Smooth muscle cell of the umbilical artery (primary cell): ENCODE measurements around the gene UGT1A7. TPM values are rescaled to one million over a fixed set of nuclear protein-coding genes. Genes with fewer than 3 reads are reported as not detected.

Source experiments
- total RNA-seq: library from RNA; depleted of rRNA; stranded (reverse); fragments of >200 nt; gene quantifications from 2 replicates; pipeline ENCODE4 v1.2.3, GENCODE V29; 2014

UGT1A7 gene
- total RNA-seq = not detected in 2 replicates

GRCh38 chr2:233681521-233682099, at the start of gene UGT1A7:
TSS of gene UGT1A7 (plus strand) at chr2:233681901. CDS start at chr2:233681938, 37 bp downstream.

GRCh38 chr2:233636306-233636705, 45.4 kb upstream of the UGT1A7 start, which contains the start of gene UGT1A10:
TSS of gene UGT1A10 (plus strand) at chr2:233636448. CDS start at chr2:233636523, 75 bp downstream.

GRCh38 chr2:233671290-233672161, 10.2 kb upstream of the UGT1A7 start, which contains the start of gene UGT1A9:
TSS of gene UGT1A9 (plus strand) at chr2:233671898. CDS start at chr2:233671935, 37 bp downstream.

GRCh38 chr2:233692648-233693047, 10.9 kb downstream of the UGT1A7 start, which contains the start of gene UGT1A6:
TSS of gene UGT1A6 (plus strand) at chr2:233692890. CDS start at chr2:233693005, 115 bp downstream.

GRCh38 chr2:233712611-233713261, 31.0 kb downstream of the UGT1A7 start, which contains the start of gene UGT1A5:
TSS of gene UGT1A5 (plus strand) at chr2:233712907. CDS start at chr2:233712992, 85 bp downstream.

GRCh38 chr2:233718552-233718951, 36.9 kb downstream of the UGT1A7 start, which contains the start of gene UGT1A4:
TSS of gene UGT1A4 (plus strand) at chr2:233718736. CDS start at chr2:233718821, 85 bp downstream.

GRCh38 chr2:233728723-233729301, 47.1 kb downstream of the UGT1A7 start, which contains the start of gene UGT1A3:
TSS of gene UGT1A3 (plus strand) at chr2:233729042. CDS start at chr2:233729127, 85 bp downstream.

GRCh38 chr2:233760043-233760442, 78.3 kb downstream of the UGT1A7 start, which contains the start of gene UGT1A1:
TSS of gene UGT1A1 (plus strand) at chr2:233760270. CDS start at chr2:233760288, 18 bp downstream.

GRCh38 chr2:233778030-233778429, 96.3 kb downstream of the UGT1A7 start, which contains the start of gene MROH2A:
TSS of gene MROH2A (plus strand) at chr2:233778330. CDS start at chr2:233779359, 1,029 bp downstream.

Other genes with a start within 250 kb of the UGT1A7 start
- 44.2 and 54.6 TPM in 2 replicates for gene USP40, start 115.1 kb upstream of the UGT1A7 start, total RNA-seq
- not detected in 2 replicates for gene UGT1A8, start 64.3 kb upstream of the UGT1A7 start, total RNA-seq
- gene UGT1A10, start 45.5 kb upstream of the UGT1A7 start, total RNA-seq = not detected in 2 replicates
- not detected in 2 replicates for gene UGT1A9, start 10.0 kb upstream of the UGT1A7 start, total RNA-seq
- not detected in 2 replicates for gene UGT1A6, start 11.0 kb downstream of the UGT1A7 start, total RNA-seq
- not detected in 2 replicates for gene UGT1A5, start 31.0 kb downstream of the UGT1A7 start, total RNA-seq
- gene UGT1A4, start 36.8 kb downstream of the UGT1A7 start, total RNA-seq = not detected in 2 replicates
- gene UGT1A3, start 47.1 kb downstream of the UGT1A7 start, total RNA-seq = not detected in 2 replicates
- not detected in 2 replicates for gene UGT1A1, start 78.4 kb downstream of the UGT1A7 start, total RNA-seq
- gene MROH2A, start 96.4 kb downstream of the UGT1A7 start, total RNA-seq = not detected in 2 replicates
- gene HJURP, start 172.6 kb downstream of the UGT1A7 start, total RNA-seq = 1.5 and 9.4 TPM in 2 replicates
- gene TRPM8, start 235.5 kb downstream of the UGT1A7 start, total RNA-seq = not detected in 2 replicates